Measurements from ENCODE around the gene EBLN1.

Gene EBLN1

GRCh38 chr10:22246680-22247391, 29.0 kb upstream of the EBLN1 start:
- no peak for TF ChIP-seq CTCF (IDR thresholded peaks at IDR 0.05)
- DNase-seq, result no peak
- no peak overlapping the region for H3K27ac Mint-ChIP-seq
- no peaks in the 10 kb centered on the region for H3K9me3 Mint-ChIP-seq
- peaks cover 17% of the 10 kb centered on the region for H3K27me3 Mint-ChIP-seq (ENCODE audit: low read depth, poor library complexity)
- H3K36me3 Mint-ChIP-seq (ENCODE audit: low read depth), result no peaks in the 10 kb centered on the region
- peaks cover 15% of the 10 kb centered on the region for H3K4me1 Mint-ChIP-seq
- H3K4me3 Mint-ChIP-seq, result no peak overlapping the region

- Mint-ChIP-seq H3K36me3 (ENCODE audit: low read depth) (no peaks in the 10 kb centered on the region), H3K4me1 (peaks cover 2% of the 10 kb centered on the region), H3K9me3 (peaks cover 9% of the 10 kb centered on the region), H3K4me3 (no peak overlapping the region), H3K27ac (no peak overlapping the region), H3K27me3 (ENCODE audit: low read depth, poor library complexity) (peaks cover 9% of the 10 kb centered on the region)
- no peak for DNase-seq
- TF ChIP-seq CTCF (IDR thresholded peaks at IDR 0.05), result no peak
Measured at GRCh38 chr10:22245567-22245966, 27.8 kb upstream of the EBLN1 start.

- no peak for DNase-seq
- Mint-ChIP-seq H3K36me3 (ENCODE audit: low read depth) (no peaks in the 10 kb centered on the region), H3K4me3 (no peak overlapping the region), H3K27me3 (ENCODE audit: low read depth, poor library complexity) (peaks cover 4% of the 10 kb centered on the region), H3K27ac (no peak overlapping the region), H3K9me3 (peaks cover 9% of the 10 kb centered on the region), H3K4me1 (no peaks in the 10 kb centered on the region)
- TF ChIP-seq CTCF (IDR thresholded peaks at IDR 0.05), result no peak
Measured at GRCh38 chr10:22244855-22245254, 27.0 kb upstream of the EBLN1 start.

GRCh38 chr10:22244001-22244400, 26.2 kb upstream of the EBLN1 start:
- Mint-ChIP-seq H3K4me1 (no peaks in the 10 kb centered on the region), H3K36me3 (ENCODE audit: low read depth) (no peaks in the 10 kb centered on the region), H3K27me3 (ENCODE audit: low read depth, poor library complexity) (no peaks in the 10 kb centered on the region), H3K9me3 (peaks cover 9% of the 10 kb centered on the region), H3K27ac (no peak overlapping the region), H3K4me3 (no peak overlapping the region)
- DNase-seq, result no peak
- no peak for TF ChIP-seq CTCF (IDR thresholded peaks at IDR 0.05)

- Mint-ChIP-seq H3K27ac (no peak overlapping the region), H3K9me3 (peaks cover 9% of the 10 kb centered on the region), H3K4me3 (no peak overlapping the region), H3K4me1 (no peaks in the 10 kb centered on the region), H3K36me3 (ENCODE audit: low read depth) (no peaks in the 10 kb centered on the region), H3K27me3 (ENCODE audit: low read depth, poor library complexity) (no peaks in the 10 kb centered on the region)
- DNase-seq, result no peak
- no peak for TF ChIP-seq CTCF (IDR thresholded peaks at IDR 0.05)
Measured at GRCh38 chr10:22243321-22243720, 25.5 kb upstream of the EBLN1 start.

- H3K36me3 Mint-ChIP-seq (ENCODE audit: low read depth), result no peaks in the 10 kb centered on the region
- no peak for TF ChIP-seq CTCF (IDR thresholded peaks at IDR 0.05)
- no peak for DNase-seq
- no peak overlapping the region for H3K27ac Mint-ChIP-seq
- H3K27me3 Mint-ChIP-seq (ENCODE audit: low read depth, poor library complexity), result peaks cover 33% of the 10 kb centered on the region
- no peaks in the 10 kb centered on the region for H3K9me3 Mint-ChIP-seq
- peak overlapping the region; percentile 92 for H3K4me3 Mint-ChIP-seq
- H3K4me1 Mint-ChIP-seq, result peaks cover 10% of the 10 kb centered on the region
Measured at GRCh38 chr10:22231260-22231659, 13.4 kb upstream of the EBLN1 start.
